IMR-90 (cell line): ENCODE measurements around the gene RAPGEF1. TPM values are rescaled to one million over a fixed set of nuclear protein-coding genes. Genes with fewer than 3 reads are reported as not detected.

Experiments
- ATAC-seq: fragments of 200-7000 bp; cut with Tn5 transposase; 2 replicates; pipeline ENCODE4 v1.9.1; 2020; ENCODE audit warnings: low read depth, mild to moderate bottlenecking, moderate library complexity
- BruUV-seq: library from RNA; stranded (reverse); fragments of 400-500 nt; replicated peaks from 2 replicates; lab custom pipeline; 2021; lab: Mats Ljungman, UMichigan
- CTCF ChIA-PET: fragments of 300-600 bp; formaldehyde crosslinking; extraction: SDS; loops from one replicate; lab custom pipeline; 2021; ENCODE audit warnings: antibody characterized with exemption; lab: Yijun Ruan, JAX
- POLR2A ChIA-PET: fragments of 300-600 bp; sonication (Branson Sonifier 250); formaldehyde crosslinking; loops from one replicate; lab custom pipeline; 2022; ENCODE audit warnings: antibody characterized with exemption; ENCODE audit not compliant: unreplicated experiment; lab: Charles Lee
- DNase-seq: peaks from one replicate; pipeline ENCODE4 v3.0.0; 2013
- H2AFZ ChIP-seq: replicated peaks from 2 replicates; pipeline ENCODE3; 2013; ENCODE audit warnings: low read length, mild to moderate bottlenecking; ENCODE audit not compliant: poor library complexity
- H2AK5ac ChIP-seq: 2 replicates; pipeline ENCODE4 v1.6.1; 2013; ENCODE audit warnings: low read depth, low read length, inconsistent platforms
- H2AK9ac ChIP-seq: replicated peaks from 2 replicates; pipeline ENCODE3; 2013; ENCODE audit warnings: mild to moderate bottlenecking, low read depth, low read length, moderate library complexity; ENCODE audit not compliant: poor library complexity
- H2BK120ac ChIP-seq: 2 replicates; pipeline ENCODE4 v1.6.1; 2013; ENCODE audit warnings: low read depth, low read length, inconsistent platforms
- H2BK15ac ChIP-seq: 3 replicates; pipeline ENCODE4 v1.6.1; 2013; ENCODE audit warnings: low read depth, low read length, inconsistent platforms
- H2BK20ac ChIP-seq: 2 replicates; pipeline ENCODE4 v1.6.1; 2013; ENCODE audit warnings: low read depth, mild to moderate bottlenecking, inconsistent platforms, low read length, moderate library complexity
- H2BK5ac ChIP-seq: 2 replicates; pipeline ENCODE4 v1.6.1; 2013; ENCODE audit warnings: mild to moderate bottlenecking, low read depth, low read length, inconsistent platforms; ENCODE audit not compliant: poor library complexity, severe bottlenecking
- H3K14ac ChIP-seq: replicated peaks from 2 replicates; pipeline ENCODE4 v1.6.1; 2013; ENCODE audit warnings: low read depth, low read length, inconsistent platforms
- H3K18ac ChIP-seq: 2 replicates; pipeline ENCODE4 v1.6.1; 2013; ENCODE audit warnings: low read depth, low read length, control low read depth
- H3K23ac ChIP-seq: 2 replicates; pipeline ENCODE4 v1.6.1; 2013; ENCODE audit warnings: low read depth, low read length, inconsistent platforms
- H3K27ac ChIP-seq: 2 replicates; pipeline ENCODE4 v1.5.1; 2013; ENCODE audit warnings: mild to moderate bottlenecking, control low read depth, low read length; ENCODE audit not compliant: insufficient read depth
- H3K27me3 ChIP-seq: 2 replicates; pipeline ENCODE4 v1.6.1; 2013; ENCODE audit warnings: low read length; ENCODE audit not compliant: control insufficient read depth, insufficient read depth
- H3K36me3 ChIP-seq: 2 replicates; pipeline ENCODE4 v1.6.1; 2013; ENCODE audit warnings: low read length, mixed read lengths; ENCODE audit not compliant: control insufficient read depth, insufficient read depth
- H3K4ac ChIP-seq: 2 replicates; pipeline ENCODE4 v1.6.1; 2013; ENCODE audit warnings: low read depth, low read length, inconsistent platforms
- H3K4me1 ChIP-seq: 2 replicates; pipeline ENCODE4 v1.6.1; 2013; ENCODE audit warnings: low read length, mixed read lengths; ENCODE audit not compliant: control insufficient read depth, insufficient read depth
- H3K4me2 ChIP-seq: 2 replicates; pipeline ENCODE4 v1.6.1; 2013; ENCODE audit warnings: low read depth, mild to moderate bottlenecking, control low read depth, low read length, moderate library complexity
- H3K4me3 ChIP-seq: 2 replicates; pipeline ENCODE4 v1.5.1; 2013; ENCODE audit warnings: low read depth, mild to moderate bottlenecking, control low read depth, low read length, moderate library complexity; ENCODE audit not compliant: insufficient read depth
- H3K56ac ChIP-seq: 2 replicates; pipeline ENCODE4 v1.6.1; 2013; ENCODE audit warnings: low read length, inconsistent platforms; ENCODE audit not compliant: insufficient read depth; ENCODE audit errors: extremely low read depth
- H3K79me1 ChIP-seq, 2 experiments: 2 replicates each; pipeline ENCODE4 v1.6.1; 2013; ENCODE audit warnings: low read length in 2 of 2, inconsistent platforms in 1 of 2, low read depth in 1 of 2
- H3K9ac ChIP-seq: 2 replicates; pipeline ENCODE4 v1.6.1; 2013; ENCODE audit warnings: low read depth, low read length, control low read depth
- H3K9me1 ChIP-seq: 2 replicates; pipeline ENCODE4 v1.6.1; 2013; ENCODE audit warnings: low read length, inconsistent platforms; ENCODE audit not compliant: insufficient read depth
- H3K9me3 ChIP-seq: 2 replicates; pipeline ENCODE4 v1.6.1; 2013; ENCODE audit warnings: low read length; ENCODE audit not compliant: control insufficient read depth, insufficient read depth
- H4K20me1 ChIP-seq: 2 replicates; pipeline ENCODE4 v1.6.1; 2013; ENCODE audit warnings: low read length, inconsistent platforms; ENCODE audit not compliant: insufficient read depth
- H4K5ac ChIP-seq: 2 replicates; pipeline ENCODE4 v1.6.1; 2013; ENCODE audit warnings: mild to moderate bottlenecking, low read depth, low read length, control low read depth
- H4K8ac ChIP-seq, 2 experiments: 2 replicates each; pipeline ENCODE4 v1.6.1; 2013; ENCODE audit warnings: low read depth in 2 of 2, low read length in 2 of 2, control low read depth in 1 of 2, inconsistent platforms in 1 of 2
- H4K91ac ChIP-seq: 2 replicates; pipeline ENCODE4 v1.6.1; 2013; ENCODE audit warnings: low read depth, low read length, inconsistent platforms; ENCODE audit not compliant: insufficient read depth
- BHLHE40 ChIP-seq: fragments of 150-350 bp; IDR thresholded peaks from 2 replicates; pipeline ENCODE4 v1.6.1; 2016; ENCODE audit warnings: mild to moderate bottlenecking, low read depth, low read length
- CEBPB ChIP-seq: IDR thresholded peaks from 2 replicates; pipeline ENCODE4 v1.6.1; 2012; ENCODE audit warnings: low read depth, low read length, improper control_type of control experiment
- ELK1 ChIP-seq: fragments of 150-350 bp; IDR thresholded peaks from 2 replicates; pipeline ENCODE4 v1.6.1; 2016; ENCODE audit warnings: low read depth, mild to moderate bottlenecking, low read length, moderate library complexity, borderline replicate concordance
- MAZ ChIP-seq: IDR thresholded peaks from 2 replicates; pipeline ENCODE4 v1.6.1; 2012; ENCODE audit warnings: low read depth, mild to moderate bottlenecking, low read length, improper control_type of control experiment, moderate library complexity, borderline replicate concordance
- POLR2A ChIP-seq: IDR thresholded peaks from 2 replicates; pipeline ENCODE4 v1.6.1; 2012; ENCODE audit warnings: mild to moderate bottlenecking, low read depth, low read length
- SMC3 ChIP-seq: fragments of 150-350 bp; IDR thresholded peaks from 2 replicates; pipeline ENCODE4 v1.6.1; 2016; ENCODE audit warnings: low read depth, mild to moderate bottlenecking, antibody characterized with exemption, low read length, moderate library complexity
- USF2 ChIP-seq: fragments of 150-350 bp; IDR thresholded peaks from 2 replicates; pipeline ENCODE4 v1.6.1; 2017; ENCODE audit warnings: mild to moderate bottlenecking, antibody characterized with exemption, low read length, low read depth
- WGBS, 2 experiments: methylation state at CpG; one replicate each; pipeline versions ENCODE4 v1.1.5 to v1.1.7; 2013; ENCODE audit warnings: missing lambda C conversion rate in 2 of 2; ENCODE audit not compliant: insufficient read length in 1 of 2; ENCODE audit errors: extremely low coverage in 2 of 2; 5-methylcytosine and 5-hydroxymethylcytosine counted together
- dilution Hi-C: fragments of 300-500 bp; cut with HindIII; formaldehyde crosslinking; loops from one replicate; pipeline ENCODE4 v1.14.3; 2018; ENCODE audit warnings: low sequenced_read_pairs; ENCODE audit not compliant: unreplicated experiment
- in situ Hi-C: fragments of 300-500 bp; cut with MboI; formaldehyde crosslinking; loops from 3 replicates; pipeline ENCODE4 v1.14.3; 2019; ENCODE audit warnings: low sequenced_read_pairs, inconsistent platforms, mixed read lengths
- intact Hi-C: fragments of 100-400 bp; cut with micrococcal nuclease; formaldehyde crosslinking; loops from 2 replicates; pipeline ENCODE4 v1.10.0; 2022
- polyA plus RNA-seq, 3 experiments: library from polyadenylated mRNA; depleted of rRNA; stranded (reverse); fragments of >200 nt; gene quantifications; 2 replicates each; pipeline ENCODE4 v1.2.3, GENCODE V29; 2012; ENCODE audit warnings: low replicate concordance in 1 of 3
- total RNA-seq: library from RNA; depleted of rRNA; stranded (reverse); fragments of >200 nt; gene quantifications from 2 replicates; pipeline ENCODE4 v1.2.3, GENCODE V29; 2012

Gene RAPGEF1
- total and polyA plus RNA-seq, 2 of the 4 experiments (the other 2 are of a cell fraction) = 13.1 to 22.3 TPM

GRCh38 chr9:131693651-131694597, 46.0 kb downstream of the RAPGEF1 start (continued):
- TF ChIP-seq POLR2A (no peak), BHLHE40 (no peak)

GRCh38 chr9:131692612-131693562, 47.0 kb downstream of the RAPGEF1 start:
- Histone ChIP-seq H3K4me1 (peaks cover 14% of the 10 kb centered on the region), H3K27ac (no peak overlapping the region), H3K14ac (no peak overlapping the region), H2AK9ac (no peak overlapping the region), H3K9ac (no peak overlapping the region), H4K20me1 (peaks cover 62% of the 10 kb centered on the region), H3K36me3 (no peaks in the 10 kb centered on the region), H2BK20ac (no peak overlapping the region), H4K91ac (no peak overlapping the region), H3K4me3 (no peak overlapping the region), H2BK5ac (no peak overlapping the region), H3K56ac (no peak overlapping the region), H3K4ac (no peak overlapping the region), H2AK5ac (no peak overlapping the region), H3K27me3 (no peaks in the 10 kb centered on the region), H2BK120ac (no peak overlapping the region), H3K9me3 (no peaks in the 10 kb centered on the region), H2BK15ac (no peak overlapping the region), H2AFZ (no peak overlapping the region), H3K79me1 (peaks cover 47 to 69% of the 10 kb centered on the region in 2 experiments), H3K23ac (no peak overlapping the region), H3K4me2 (no peak overlapping the region), H4K5ac (no peak overlapping the region), H3K18ac (no peak overlapping the region), H3K9me1 (peaks cover 18% of the 10 kb centered on the region), H4K8ac (no peak overlapping the region)
- DNase-seq (no peak), ATAC-seq (no peak)
- intact Hi-C loops = no loop called here
- TF ChIP-seq ELK1 (no peak), USF2 (no peak), CEBPB (peak; percentile 72), SMC3 (no peak), MAZ (no peak)
- POLR2A ChIA-PET = no interaction called here
- no TSS peak for BruUV-seq
- dilution Hi-C loops = no loop called here
- CTCF ChIA-PET = no interaction called here
- in situ Hi-C loops = no loop called here
- WGBS, 2 experiments = 100% methylated on average over 1 of the region's 7 CpGs; no CpG with 5 or more reads in 1 of the 2 experiments
